K562 (cell line): Measurements from ENCODE around the gene SPON1. TPM values are rescaled to one million over a fixed set of nuclear protein-coding genes. Genes with fewer than 3 reads are reported as not detected.

Source experiments
- ATAC-seq: fragments of 200-7000 bp; cut with Tn5 transposase; 3 replicates; pipeline ENCODE4 v1.9.1; 2020; ENCODE audit warnings: moderate library complexity
- BruUV-seq: library from RNA; stranded (reverse); fragments of 400-500 nt; replicated peaks from 2 replicates; lab custom pipeline; 2021; lab: Mats Ljungman, UMichigan
- CTCF ChIA-PET: fragments of 300-600 bp; formaldehyde crosslinking; extraction: SDS; loops from one replicate; lab custom pipeline; 2021; ENCODE audit warnings: low intra/inter-chr PET ratio; lab: Yijun Ruan, JAX
- POLR2A ChIA-PET: fragments of 300-600, 350-650 bp; sonication (Branson Sonifier 250); formaldehyde crosslinking; extraction: SDS; loops from one replicate; lab custom pipeline; 2021; ENCODE audit warnings: antibody characterized with exemption, inconsistent platforms; lab: Yijun Ruan, JAX
- DNase-seq, 4 experiments: peaks; one replicate each; pipeline versions ENCODE4 v3.0.0 to v3.0.0-alpha.2; 2011 to 2018; ENCODE audit warnings: low spot score in 3 of 4, mixed read lengths in 3 of 4; ENCODE audit errors: extremely low read depth in 1 of 4
- FAIRE-seq: peaks from 2 replicates; lab custom pipeline; 2011; peaks lifted over from hg19 to GRCh38; lab: Jason Lieb, UNC
- H2AFZ ChIP-seq: 2 replicates; pipeline ENCODE4 v1.6.0; 2011; ENCODE audit warnings: low read depth, low read length, control low read depth, inconsistent platforms
- H3K27ac ChIP-seq: fragments of 200-600 bp; 3 replicates; pipeline ENCODE4 v1.8.0; 2011; ENCODE audit warnings: low read depth, mild to moderate bottlenecking, control low read depth, inconsistent platforms, low read length, moderate library complexity, mixed read lengths; ENCODE audit errors: extremely low read depth
- H3K27me3 ChIP-seq, 2 experiments: fragments of 300-600 bp in 1 of 2; 2 replicates in 1 of 2; 3 replicates in 1 of 2; pipeline versions ENCODE4 v1.6.0 to v1.8.0; 2011; ENCODE audit warnings: inconsistent platforms in 2 of 2, low read length in 2 of 2, mild to moderate bottlenecking in 1 of 2, mixed read lengths in 1 of 2, moderate library complexity in 1 of 2; ENCODE audit not compliant: control insufficient read depth in 2 of 2, insufficient read depth in 2 of 2
- H3K36me3 ChIP-seq: fragments of 300-600 bp; 3 replicates; pipeline ENCODE4 v1.8.0; 2011; ENCODE audit warnings: mild to moderate bottlenecking, low read length, inconsistent platforms; ENCODE audit not compliant: control insufficient read depth, insufficient read depth
- H3K4me1 ChIP-seq, 2 experiments: fragments of 200-600 bp in 1 of 2; replicated peaks in 1 of 2; 2 replicates in 1 of 2; 3 replicates in 1 of 2; pipeline versions ENCODE4 v1.5.1 to v1.8.0; 2011; ENCODE audit warnings: inconsistent platforms in 2 of 2, low read length in 2 of 2, mild to moderate bottlenecking in 1 of 2, mixed read lengths in 1 of 2, moderate library complexity in 1 of 2; ENCODE audit not compliant: control insufficient read depth in 2 of 2, insufficient read depth in 2 of 2
- H3K4me2 ChIP-seq: 2 replicates; pipeline ENCODE4 v1.6.1; 2011; ENCODE audit warnings: low read length, control low read depth, inconsistent platforms, mixed read lengths; ENCODE audit not compliant: insufficient read depth
- H3K4me3 ChIP-seq: fragments of 200-600 bp; sonication (generic), shearing (Covaris generic); 2 replicates; pipeline ENCODE4 v1.5.1; 2016; ENCODE audit warnings: control low read depth, inconsistent platforms
- H3K79me2 ChIP-seq: fragments of 200-600 bp; 3 replicates; pipeline ENCODE4 v1.8.0; 2011; ENCODE audit warnings: low read length, inconsistent platforms; ENCODE audit not compliant: control insufficient read depth, insufficient read depth
- H3K9ac ChIP-seq, 2 experiments: 2 replicates each; pipeline versions ENCODE4 v1.6.0 to v1.6.1; 2011; ENCODE audit warnings: low read depth in 2 of 2, low read length in 2 of 2, control low read depth in 1 of 2, inconsistent platforms in 1 of 2, mild to moderate bottlenecking in 1 of 2, mixed read lengths in 1 of 2; ENCODE audit not compliant: insufficient read depth in 1 of 2
- H3K9me1 ChIP-seq: one replicate; pipeline ENCODE4 v1.6.0; 2011; ENCODE audit warnings: inconsistent platforms, mild to moderate bottlenecking, low read length, moderate library complexity; ENCODE audit not compliant: control insufficient read depth, insufficient read depth
- H3K9me3 ChIP-seq: replicated peaks from 2 replicates; pipeline ENCODE4 v1.5.1; 2011; ENCODE audit warnings: low read depth, low read length, inconsistent platforms; ENCODE audit not compliant: control insufficient read depth, insufficient read depth
- H4K20me1 ChIP-seq: replicated peaks from 2 replicates; pipeline ENCODE4 v1.6.1; 2011; ENCODE audit warnings: low read length, inconsistent platforms, mixed read lengths; ENCODE audit not compliant: control insufficient read depth, insufficient read depth
- CREBBP ChIP-seq: IDR thresholded peaks from one replicate; pipeline ENCODE4 v1.6.1; 2012; ENCODE audit warnings: low read depth, mild to moderate bottlenecking, control low read depth, inconsistent platforms, low read length
- FOXA3 ChIP-seq, 2 experiments: fragments of 450-650 bp in 1 of 2; sonication (generic) in 1 of 2; formaldehyde crosslinking; IDR thresholded peaks in 1 of 2; conservative IDR thresholded peaks in 1 of 2; 2 replicates each; pipeline versions ENCODE4 v1.4.0 to v1.8.0; 2020 to 2022; ENCODE audit warnings: mild to moderate bottlenecking in 2 of 2, missing genetic modification reagents in 1 of 2
- HSF4 ChIP-seq: fragments of 250-450 bp; sonication (Bioruptor Pico); IDR thresholded peaks from 2 replicates; pipeline ENCODE4 v2.1.2; 2022; ENCODE audit warnings: mild to moderate bottlenecking, moderate library complexity, borderline replicate concordance
- TAF1 ChIP-seq: IDR thresholded peaks from 2 replicates; pipeline ENCODE4 v1.6.1; 2011; ENCODE audit warnings: mild to moderate bottlenecking, low read length, moderate library complexity; ENCODE audit not compliant: insufficient read depth, control insufficient read depth, severe bottlenecking; ENCODE audit errors: extremely low read depth
- ZFPM2 ChIP-seq: fragments of 250-450 bp; sonication (Bioruptor Pico); IDR thresholded peaks from 2 replicates; pipeline ENCODE4 v1.5.1; 2022; ENCODE audit warnings: mild to moderate bottlenecking
- ZHX1 ChIP-seq: fragments of 150-350 bp; conservative IDR thresholded peaks from 2 replicates; pipeline ENCODE4 v1.6.1; 2014; ENCODE audit warnings: low read length
- ZNF263 ChIP-seq: sonication (generic); formaldehyde crosslinking; IDR thresholded peaks from 2 replicates; pipeline ENCODE4 v1.8.0; 2022; ENCODE audit warnings: mild to moderate bottlenecking, missing genetic modification reagents, borderline replicate concordance
- ZNF668 ChIP-seq: fragments of 250-450 bp; sonication (Bioruptor Pico); IDR thresholded peaks from 2 replicates; pipeline ENCODE4 v1.8.0; 2022; ENCODE audit warnings: mild to moderate bottlenecking, inconsistent platforms
- WGBS: fragments of 100-300 bp; shearing (Covaris generic); methylation state at CpG from one replicate; pipeline ENCODE4 v1.1.6; 2016; ENCODE audit warnings: low coverage, mixed read lengths; ENCODE audit not compliant: insufficient coverage; ENCODE audit errors: missing lambda C conversion rate; 5-methylcytosine and 5-hydroxymethylcytosine counted together
- in situ Hi-C: fragments of 300-500 bp; cut with MboI; formaldehyde crosslinking; loops from 4 replicates; pipeline ENCODE4 v1.15.0; 2018; ENCODE audit warnings: inconsistent platforms, mixed read lengths
- intact Hi-C: fragments of 100-400 bp; cut with micrococcal nuclease; formaldehyde crosslinking; loops from 2 replicates; pipeline ENCODE4 v1.14.2; 2022
- polyA plus RNA-seq, 8 experiments: library from polyadenylated mRNA; depleted of rRNA in 4 of 8; stranded (reverse) in 5 of 8; unstranded in 3 of 8; fragments of >200 nt; fragmentation: Nextera tagmentation in 2 of 8; fragmentation: Illumina TruSeq in 1 of 8; extraction: Ambion mirVana in 2 of 8; extraction: Trizol in 1 of 8; gene quantifications; 2 replicates each; pipeline versions ENCODE4 v1.2.1 to v1.2.3, GENCODE V29; 2011 to 2014; ENCODE audit warnings: inconsistent platforms in 1 of 8, missing spikeins in 1 of 8
- total RNA-seq, 7 experiments: library from RNA; depleted of rRNA in 6 of 7; stranded (reverse); fragments of >200 nt in 6 of 7; fragmentation: Illumina TruSeq in 2 of 7; extraction: Trizol in 2 of 7; gene quantifications; 2 replicates each; pipeline versions ENCODE4 v1.2.1 to v1.2.3, GENCODE V29; 2011 to 2021; ENCODE audit warnings: low replicate concordance in 1 of 7

Gene SPON1
- total and polyA plus RNA-seq, 9 of the 15 experiments (the other 6 are each of a cell fraction or from before 2014, with no cell fraction given) = 0.04 to 0.06 TPM; not detected in 7

GRCh38 chr11:14065141-14065540, 102.6 kb downstream of the SPON1 start (continued):
- TF ChIP-seq ZFPM2 = no peak

GRCh38 chr11:14065681-14066080, 103.2 kb downstream of the SPON1 start:
- Histone ChIP-seq H3K4me2 (no peak overlapping the region), H3K9me1 (no peaks in the 10 kb centered on the region), H3K79me2 (no peaks in the 10 kb centered on the region), H3K27me3 (no peaks in the 10 kb centered on the region), H4K20me1 (no peaks in the 10 kb centered on the region), H3K27ac (no peak overlapping the region), H3K4me3 (no peak overlapping the region), H3K36me3 (no peaks in the 10 kb centered on the region), H3K9me3 (no peaks in the 10 kb centered on the region), H3K4me1 (no peaks in the 10 kb centered on the region), H2AFZ (no peak overlapping the region), H3K9ac (no peak overlapping the region)
- WGBS = 0% methylated on average over 1 of the region's 1 CpG
- intact Hi-C loops = no loop called here
- in situ Hi-C loops = no loop called here
- no peak for ATAC-seq
- no peak for FAIRE-seq
- TF ChIP-seq HSF4 (CRISPR knock-in tag) = no peak
- TF ChIP-seq TAF1 = no peak
- no peak for TF ChIP-seq CREBBP
- no peak for TF ChIP-seq FOXA3 (CRISPR knock-in tag; conservative IDR thresholded peaks at IDR 0.05 in 1 of 2, IDR thresholded peaks at IDR 0.05 in 1 of 2)
- TF ChIP-seq ZHX1 = no peak
- no peak for TF ChIP-seq ZNF263
- no peak for TF ChIP-seq ZNF668
- no TSS peak for BruUV-seq
- DNase-seq = no peak
- POLR2A ChIA-PET = interaction anchor here (0.7 kb wide), 1 partner anchor 12 kb away, joined by 5 read pairs; no protein-coding TSS in a partner anchor
- CTCF ChIA-PET = no interaction called here
